ENCODE results near the gene LECT2.

DNA sequence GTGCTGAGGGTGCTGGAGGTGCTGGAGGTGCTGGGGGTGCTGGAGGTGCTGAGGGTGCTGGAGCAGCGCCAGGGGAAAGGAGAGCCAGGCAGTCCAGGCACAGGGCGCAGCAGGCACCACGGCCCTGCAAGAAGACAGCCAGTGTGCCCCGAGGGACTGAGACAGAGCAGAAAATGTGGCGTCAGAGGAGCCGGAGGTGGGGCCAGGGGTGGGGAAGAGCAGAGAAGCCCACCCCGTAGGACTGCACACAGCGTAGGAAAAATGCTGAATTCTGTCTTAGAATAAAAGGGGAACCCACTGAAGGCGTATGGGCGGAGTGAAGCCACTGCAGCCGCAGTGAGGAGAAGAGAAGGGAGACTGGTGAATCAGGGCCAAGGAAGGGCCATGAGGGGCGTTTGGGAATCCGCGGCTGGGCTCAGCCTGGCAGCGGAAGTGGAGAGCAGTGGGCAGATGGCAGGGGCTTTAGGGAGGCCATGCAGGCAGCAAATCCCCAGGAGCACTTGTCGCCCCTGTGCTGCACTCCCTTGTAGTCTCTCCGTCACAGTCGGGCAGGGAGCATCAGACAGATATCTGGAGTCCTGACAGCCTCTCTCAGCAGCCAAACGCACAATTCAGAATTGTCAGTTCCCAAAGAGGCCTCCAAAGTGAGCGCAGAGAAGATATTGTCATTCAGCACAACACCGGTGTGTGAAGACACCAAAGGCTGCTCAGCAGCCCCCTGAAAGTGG is 35.9 kb upstream of the LECT2 start:
- no peak for TF ChIP-seq REST (IDR thresholded peaks at IDR 0.05; ENCODE audit: insufficient read depth in 1 of 2, low read depth in 2 of 2, low read length in 1 of 2)
- no peak for TF ChIP-seq CTCF (IDR thresholded peaks at IDR 0.05)
- TF ChIP-seq POLR2AphosphoS5 (IDR thresholded peaks at IDR 0.05; ENCODE audit: low read depth, low read length): no peak
- TF ChIP-seq SIN3A (IDR thresholded peaks at IDR 0.05; ENCODE audit: borderline replicate concordance, insufficient read depth, low read depth, low read length): no peak
- TF ChIP-seq TCF7L2 (IDR thresholded peaks at IDR 0.05; ENCODE audit: low read depth, low read length): no peak
